ENCODE measurements around the gene DENND4B.

The DENND4B gene

GRCh38 chr1:153939476-153939875 is 7.0 kb downstream of the DENND4B start:
- H3K4me3 ChIP-seq (ENCODE audit: low read depth, low read length) = no peak overlapping the region
- no peak for TF ChIP-seq CTCF (conservative IDR thresholded peaks at IDR 0.05; ENCODE audit: low read depth, low read length)
- DNase-seq (ENCODE audit: low read depth) = no peak

GRCh38 chr1:153938996-153939395 is 7.5 kb downstream of the DENND4B start:
- no peak for DNase-seq (ENCODE audit: low read depth)
- no peak for TF ChIP-seq CTCF (conservative IDR thresholded peaks at IDR 0.05; ENCODE audit: low read depth, low read length)
- no peak overlapping the region for H3K4me3 ChIP-seq (ENCODE audit: low read depth, low read length)

GRCh38 chr1:153937331-153937730 is 9.2 kb downstream of the DENND4B start:
- no peak for DNase-seq (ENCODE audit: low read depth)
- TF ChIP-seq CTCF (conservative IDR thresholded peaks at IDR 0.05; ENCODE audit: low read depth, low read length) = no peak
- no peak overlapping the region for H3K4me3 ChIP-seq (ENCODE audit: low read depth, low read length)

- no peak for DNase-seq (ENCODE audit: low read depth)
- no peak overlapping the region for H3K4me3 ChIP-seq (ENCODE audit: low read depth, low read length)
- no peak for TF ChIP-seq CTCF (conservative IDR thresholded peaks at IDR 0.05; ENCODE audit: low read depth, low read length)
These were observed 10.3 kb downstream of the DENND4B start for GRCh38 chr1:153936011-153936802.

GRCh38 chr1:153934746-153935145 is 11.8 kb downstream of the DENND4B start:
- no peak overlapping the region for H3K4me3 ChIP-seq (ENCODE audit: low read depth, low read length)

GRCh38 chr1:153933955-153934354 is 12.6 kb downstream of the DENND4B start:
- DNase-seq (ENCODE audit: low read depth) = no peak
- TF ChIP-seq CTCF (conservative IDR thresholded peaks at IDR 0.05; ENCODE audit: low read depth, low read length) = no peak
- no peak overlapping the region for H3K4me3 ChIP-seq (ENCODE audit: low read depth, low read length)

More at GRCh38 chr1:153934746-153935145, 11.8 kb downstream of the DENND4B start:
- no peak for TF ChIP-seq CTCF (conservative IDR thresholded peaks at IDR 0.05; ENCODE audit: low read depth, low read length)
- no peak for DNase-seq (ENCODE audit: low read depth)

- H3K4me3 ChIP-seq (ENCODE audit: low read depth, low read length) = no peak overlapping the region
- DNase-seq (ENCODE audit: low read depth) = no peak
- TF ChIP-seq CTCF (conservative IDR thresholded peaks at IDR 0.05; ENCODE audit: low read depth, low read length) = no peak
These were observed 13.1 kb downstream of the DENND4B start for GRCh38 chr1:153933430-153933829.

Measured in choroid plexus epithelial cell (primary cell).